Measurements from ENCODE around the gene TAOK3.

DNA sequence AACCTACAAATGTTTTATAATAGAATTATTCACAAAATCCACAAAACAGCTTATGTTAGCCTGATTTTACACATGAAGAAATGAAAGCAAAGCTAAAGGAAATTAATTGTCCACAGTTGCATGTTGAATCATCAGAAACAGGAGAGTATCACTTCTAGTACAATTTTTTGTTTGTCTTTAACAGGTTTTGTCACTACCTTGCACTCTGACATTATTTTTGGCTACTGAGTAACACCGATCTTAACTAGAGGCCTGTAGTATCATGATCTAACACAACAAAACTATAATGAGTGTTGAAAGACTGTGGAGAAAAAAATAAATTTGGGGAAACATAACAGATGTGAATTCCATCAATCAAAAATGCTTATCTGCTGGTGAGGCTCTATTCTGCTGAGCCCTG lies 60.1 kb downstream of the TAOK3 start:
- TF ChIP-seq, protein P1, sequence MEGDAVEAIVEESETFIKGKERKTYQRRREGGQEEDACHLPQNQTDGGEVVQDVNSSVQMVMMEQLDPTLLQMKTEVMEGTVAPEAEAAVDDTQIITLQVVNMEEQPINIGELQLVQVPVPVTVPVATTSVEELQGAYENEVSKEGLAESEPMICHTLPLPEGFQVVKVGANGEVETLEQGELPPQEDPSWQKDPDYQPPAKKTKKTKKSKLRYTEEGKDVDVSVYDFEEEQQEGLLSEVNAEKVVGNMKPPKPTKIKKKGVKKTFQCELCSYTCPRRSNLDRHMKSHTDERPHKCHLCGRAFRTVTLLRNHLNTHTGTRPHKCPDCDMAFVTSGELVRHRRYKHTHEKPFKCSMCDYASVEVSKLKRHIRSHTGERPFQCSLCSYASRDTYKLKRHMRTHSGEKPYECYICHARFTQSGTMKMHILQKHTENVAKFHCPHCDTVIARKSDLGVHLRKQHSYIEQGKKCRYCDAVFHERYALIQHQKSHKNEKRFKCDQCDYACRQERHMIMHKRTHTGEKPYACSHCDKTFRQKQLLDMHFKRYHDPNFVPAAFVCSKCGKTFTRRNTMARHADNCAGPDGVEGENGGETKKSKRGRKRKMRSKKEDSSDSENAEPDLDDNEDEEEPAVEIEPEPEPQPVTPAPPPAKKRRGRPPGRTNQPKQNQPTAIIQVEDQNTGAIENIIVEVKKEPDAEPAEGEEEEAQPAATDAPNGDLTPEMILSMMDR (IDR thresholded peaks at IDR 0.05), result no peak
- TF ChIP-seq EP300 (IDR thresholded peaks at IDR 0.05) (no peak), POLR2A (IDR thresholded peaks at IDR 0.05; ENCODE audit: low read depth) (no peak), POLR2AphosphoS5 (IDR thresholded peaks at IDR 0.05) (no peak)

All from esophagus muscularis mucosa (tissue), 4 donors.